Endothelial cell of umbilical vein (primary cell): ENCODE results near the gene FAM174B. TPM values are rescaled to one million over a fixed set of nuclear protein-coding genes. Genes with fewer than 3 reads are reported as not detected.

ENCODE experiments used
- BruUV-seq: library from RNA; stranded (reverse); fragments of 400-500 nt; replicated peaks from 2 replicates; lab custom pipeline; 2021; lab: Mats Ljungman, UMichigan
- CTCF ChIA-PET: fragments of 300-600, 350-600 bp; sonication (Branson Sonifier 250); formaldehyde crosslinking; loops from one replicate; lab custom pipeline; 2021; ENCODE audit warnings: antibody characterized with exemption, inconsistent platforms; lab: Charles Lee
- POLR2A ChIA-PET: fragments of 300-600, 350-600 bp; sonication (Branson Sonifier 250); formaldehyde crosslinking; loops from one replicate; lab custom pipeline; 2021; ENCODE audit warnings: antibody characterized with exemption, inconsistent platforms; lab: Charles Lee
- DNase-seq: peaks from one replicate; pipeline ENCODE4 v3.0.0-alpha.2; 2011; ENCODE audit warnings: low read depth, low spot score
- FAIRE-seq: peaks from 2 replicates; lab custom pipeline; 2011; peaks lifted over from hg19 to GRCh38; lab: Jason Lieb, UNC
- H2AFZ ChIP-seq: 2 replicates; pipeline ENCODE4 v1.6.0; 2012; ENCODE audit warnings: low read depth, low read length, control low read depth, inconsistent platforms
- H3K27ac ChIP-seq: 2 replicates; pipeline ENCODE4 v1.5.1; 2011; ENCODE audit warnings: low read depth, mild to moderate bottlenecking, control low read depth, low read length, moderate library complexity; ENCODE audit not compliant: insufficient read depth
- H3K27me3 ChIP-seq, 2 experiments: 2 replicates each; pipeline versions ENCODE4 v1.6.0 to v1.6.1; 2011; ENCODE audit warnings: low read length in 2 of 2, mixed read lengths in 1 of 2; ENCODE audit not compliant: control insufficient read depth in 2 of 2, insufficient read depth in 2 of 2
- H3K36me3 ChIP-seq, 2 experiments: 2 replicates in 1 of 2; 3 replicates in 1 of 2; pipeline ENCODE4 v1.5.1; 2011; ENCODE audit warnings: low read length in 2 of 2, mild to moderate bottlenecking in 1 of 2, moderate library complexity in 1 of 2; ENCODE audit not compliant: control insufficient read depth in 2 of 2, insufficient read depth in 2 of 2; ENCODE audit errors: extremely low read depth in 1 of 2
- H3K4me1 ChIP-seq: 3 replicates; pipeline ENCODE4 v1.5.1; 2011; ENCODE audit warnings: mild to moderate bottlenecking, low read length; ENCODE audit not compliant: control insufficient read depth, insufficient read depth; ENCODE audit errors: extremely low read depth
- H3K4me2 ChIP-seq: 2 replicates; pipeline ENCODE4 v1.6.1; 2011; ENCODE audit warnings: low read length, control low read depth, mixed read lengths; ENCODE audit not compliant: insufficient read depth
- H3K4me3 ChIP-seq, 3 experiments: fragments of 200-600 bp in 1 of 3; sonication (generic), shearing (Covaris generic) in 1 of 3; replicated peaks in 1 of 3; 2 replicates each; pipeline ENCODE4 v1.5.1; 2011 to 2016; ENCODE audit warnings: control low read depth in 3 of 3, low read length in 3 of 3, mild to moderate bottlenecking in 2 of 3, inconsistent platforms in 1 of 3, low read depth in 1 of 3, moderate library complexity in 1 of 3; ENCODE audit not compliant: insufficient read depth in 1 of 3
- H3K79me2 ChIP-seq: 2 replicates; pipeline ENCODE4 v1.6.0; 2012; ENCODE audit warnings: low read length, inconsistent platforms; ENCODE audit not compliant: control insufficient read depth, insufficient read depth
- H3K9ac ChIP-seq: replicated peaks from 2 replicates; pipeline ENCODE3; 2011; ENCODE audit warnings: low read length, control low read depth; ENCODE audit not compliant: insufficient read depth; ENCODE audit errors: extremely low read depth
- H3K9me1 ChIP-seq: replicated peaks from 3 replicates; pipeline ENCODE4 v1.6.0; 2011; ENCODE audit warnings: mild to moderate bottlenecking, low read length; ENCODE audit not compliant: control insufficient read depth, insufficient read depth; ENCODE audit errors: extremely low read depth
- H3K9me3 ChIP-seq: replicated peaks from 2 replicates; pipeline ENCODE4 v1.5.1; 2012; ENCODE audit warnings: low read length, inconsistent platforms; ENCODE audit not compliant: control insufficient read depth, insufficient read depth
- H4K20me1 ChIP-seq: replicated peaks from 2 replicates; pipeline ENCODE3; 2011; ENCODE audit warnings: mild to moderate bottlenecking, low read length; ENCODE audit not compliant: control insufficient read depth, insufficient read depth; ENCODE audit errors: extremely low read depth
- EZH2 ChIP-seq: IDR thresholded peaks from 2 replicates; pipeline ENCODE4 v1.6.1; 2012; ENCODE audit warnings: borderline replicate concordance, low read depth, mild to moderate bottlenecking, moderate library complexity, low read length, inconsistent platforms; ENCODE audit not compliant: severe bottlenecking
- FOS ChIP-seq: IDR thresholded peaks from 2 replicates; pipeline ENCODE4 v1.6.1; 2011; ENCODE audit warnings: mild to moderate bottlenecking, low read length, moderate library complexity, borderline replicate concordance; ENCODE audit not compliant: insufficient read depth
- GATA2 ChIP-seq: IDR thresholded peaks from 2 replicates; pipeline ENCODE4 v1.7.0; 2011; ENCODE audit warnings: low read depth, mild to moderate bottlenecking, moderate library complexity, mixed read lengths, low read length; ENCODE audit not compliant: insufficient read length, insufficient read depth
- JUN ChIP-seq: IDR thresholded peaks from 2 replicates; pipeline ENCODE4 v1.6.1; 2011; ENCODE audit warnings: borderline replicate concordance, low read depth; ENCODE audit not compliant: insufficient read length, insufficient read depth
- MYC ChIP-seq: IDR thresholded peaks from one replicate; pipeline ENCODE4 v1.6.1; 2011; ENCODE audit warnings: mild to moderate bottlenecking, low read depth, low read length
- POLR2A ChIP-seq: IDR thresholded peaks from 2 replicates; pipeline ENCODE4 v1.6.1; 2012; ENCODE audit warnings: low read depth, mild to moderate bottlenecking, control low read depth, low read length
- POLR2AphosphoS5 ChIP-seq: IDR thresholded peaks from 2 replicates; pipeline ENCODE4 v1.6.1; 2012; ENCODE audit warnings: low read depth, mild to moderate bottlenecking, control low read depth, low read length, moderate library complexity; ENCODE audit not compliant: insufficient read depth
- dilution Hi-C: fragments of 300-500 bp; cut with MboI; formaldehyde crosslinking; loops from one replicate; pipeline ENCODE4 v1.15.0; 2019; ENCODE audit warnings: low sequenced_read_pairs; ENCODE audit not compliant: extremely low pct_ligation_motif_present
- intact Hi-C: fragments of 100-400 bp; cut with micrococcal nuclease; formaldehyde crosslinking; loops from one replicate; pipeline ENCODE4 v1.10.0; 2022
- polyA plus RNA-seq, 4 experiments: library from polyadenylated mRNA; depleted of rRNA in 3 of 4; stranded (reverse) in 3 of 4; unstranded in 1 of 4; fragments of >200 nt; gene quantifications; 2 replicates each; pipeline versions ENCODE4 v1.2.1 to v1.2.3, GENCODE V29; 2011 to 2012; ENCODE audit warnings: missing spikeins in 1 of 4
- total RNA-seq: library from RNA; stranded (reverse); gene quantifications from 2 replicates; pipeline ENCODE4 v1.2.3, GENCODE V29; 2021
- TF ChIP-seq, protein P1 (sequence below): IDR thresholded peaks from 2 replicates; pipeline ENCODE4 v1.6.1; 2011; ENCODE audit not compliant: insufficient read depth, insufficient read length
- TF ChIP-seq, protein P2 (sequence below), 2 donors: IDR thresholded peaks; 1 replicate in 1 of 2; 2 replicates in 1 of 2; pipeline ENCODE4 v1.5.1; 2011; ENCODE audit warnings: low read length in 2 of 2, mild to moderate bottlenecking in 2 of 2, moderate library complexity in 2 of 2, control low read depth in 1 of 2, inconsistent platforms in 1 of 2, low read depth in 1 of 2; ENCODE audit not compliant: insufficient read depth in 1 of 2; ENCODE audit errors: extremely low read depth in 1 of 2

Gene FAM174B
- total and polyA plus RNA-seq, 2 donors (not counting 3 experiments of a cell fraction or from before 2014, with no cell fraction given) = 25.9 to 30.2 TPM

DNA sequence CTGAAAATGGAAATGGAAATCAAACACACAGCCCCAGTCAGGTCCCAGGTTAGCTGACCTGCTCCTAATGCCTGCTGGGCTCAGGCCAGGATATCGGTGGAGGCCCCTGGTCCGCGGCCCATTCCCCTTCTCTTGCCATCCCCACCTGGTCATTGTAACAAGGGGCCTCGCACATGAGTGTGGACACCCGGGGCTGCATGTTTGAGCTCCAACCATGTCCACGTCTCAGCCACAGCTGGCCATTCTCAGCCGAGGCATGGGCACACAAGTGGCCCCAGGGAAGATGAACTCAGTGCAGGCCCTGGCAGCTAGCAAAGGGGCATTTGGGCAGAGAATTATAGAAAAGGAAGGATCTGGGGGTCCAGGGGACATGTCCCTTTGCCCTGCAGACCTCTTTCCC, 41.7 kb downstream of the FAM174B start:
- no peak overlapping the region for H3K4me3 ChIP-seq
- H3K9me1 ChIP-seq = no peaks in the 10 kb centered on the region
- TF ChIP-seq, protein P1, sequence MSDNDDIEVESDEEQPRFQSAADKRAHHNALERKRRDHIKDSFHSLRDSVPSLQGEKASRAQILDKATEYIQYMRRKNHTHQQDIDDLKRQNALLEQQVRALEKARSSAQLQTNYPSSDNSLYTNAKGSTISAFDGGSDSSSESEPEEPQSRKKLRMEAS = no peak
- no peak for TF ChIP-seq GATA2
- TF ChIP-seq, protein P2, sequence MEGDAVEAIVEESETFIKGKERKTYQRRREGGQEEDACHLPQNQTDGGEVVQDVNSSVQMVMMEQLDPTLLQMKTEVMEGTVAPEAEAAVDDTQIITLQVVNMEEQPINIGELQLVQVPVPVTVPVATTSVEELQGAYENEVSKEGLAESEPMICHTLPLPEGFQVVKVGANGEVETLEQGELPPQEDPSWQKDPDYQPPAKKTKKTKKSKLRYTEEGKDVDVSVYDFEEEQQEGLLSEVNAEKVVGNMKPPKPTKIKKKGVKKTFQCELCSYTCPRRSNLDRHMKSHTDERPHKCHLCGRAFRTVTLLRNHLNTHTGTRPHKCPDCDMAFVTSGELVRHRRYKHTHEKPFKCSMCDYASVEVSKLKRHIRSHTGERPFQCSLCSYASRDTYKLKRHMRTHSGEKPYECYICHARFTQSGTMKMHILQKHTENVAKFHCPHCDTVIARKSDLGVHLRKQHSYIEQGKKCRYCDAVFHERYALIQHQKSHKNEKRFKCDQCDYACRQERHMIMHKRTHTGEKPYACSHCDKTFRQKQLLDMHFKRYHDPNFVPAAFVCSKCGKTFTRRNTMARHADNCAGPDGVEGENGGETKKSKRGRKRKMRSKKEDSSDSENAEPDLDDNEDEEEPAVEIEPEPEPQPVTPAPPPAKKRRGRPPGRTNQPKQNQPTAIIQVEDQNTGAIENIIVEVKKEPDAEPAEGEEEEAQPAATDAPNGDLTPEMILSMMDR (IDR thresholded peaks at IDR 0.05; ENCODE audit: extremely low read depth in 1 of 2, insufficient read depth in 1 of 2, low read depth in 1 of 2, low read length in 2 of 2) = no peak
- BruUV-seq = no TSS peak
- DNase-seq (no peak), FAIRE-seq (no peak)
- H3K36me3 ChIP-seq = no peaks in the 10 kb centered on the region
- CTCF ChIA-PET = no interaction called here
- POLR2A ChIA-PET = no interaction called here
- H3K79me2 ChIP-seq = peaks cover 2% of the 10 kb centered on the region
- H3K4me1 ChIP-seq = peaks cover 22% of the 10 kb centered on the region
- no peaks in the 10 kb centered on the region for H3K9me3 ChIP-seq
- H3K9ac ChIP-seq = no peak overlapping the region
- H3K27ac ChIP-seq = no peak overlapping the region
- intact Hi-C loops = loop anchor here (10.0 kb wide), 1 partner anchor 519 kb away; no protein-coding TSS in a partner anchor
- no peaks in the 10 kb centered on the region for H4K20me1 ChIP-seq
- dilution Hi-C loops = no loop called here
- H3K27me3 ChIP-seq = no peaks in the 10 kb centered on the region
- no peak overlapping the region for H3K4me2 ChIP-seq
- H2AFZ ChIP-seq = no peak overlapping the region

DNA sequence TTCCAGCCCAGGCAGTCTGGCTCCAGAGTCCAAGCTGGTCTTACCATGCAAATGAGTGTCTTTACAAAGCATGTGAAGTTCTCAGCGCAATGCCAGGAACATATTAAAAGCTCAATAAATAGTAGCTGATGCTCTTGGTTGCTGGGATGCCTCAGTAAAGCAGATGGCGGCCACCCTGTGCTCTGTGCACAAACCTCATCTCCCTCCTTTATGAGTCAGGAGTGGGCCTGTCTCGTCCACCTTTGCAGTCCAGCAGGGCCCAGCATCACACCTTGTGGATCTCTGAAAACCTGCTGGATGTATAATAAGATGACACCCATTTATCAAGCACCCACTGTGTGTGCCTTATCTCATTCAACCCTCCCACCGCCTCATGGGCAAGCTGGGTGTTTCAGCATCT, 42.7 kb downstream of the FAM174B start:
- DNase-seq = no peak
- Histone ChIP-seq H3K4me2 (no peak overlapping the region), H3K79me2 (peaks cover 2% of the 10 kb centered on the region), H3K4me3 (no peak overlapping the region), H3K4me1 (peaks cover 16% of the 10 kb centered on the region), H4K20me1 (no peaks in the 10 kb centered on the region), H3K27me3 (no peaks in the 10 kb centered on the region), H3K9me3 (no peaks in the 10 kb centered on the region), H3K36me3 (no peaks in the 10 kb centered on the region), H3K9ac (no peak overlapping the region), H3K9me1 (no peaks in the 10 kb centered on the region), H2AFZ (no peak overlapping the region), H3K27ac (no peak overlapping the region)
- ChIA-PET POLR2A (no interaction called here), CTCF (interaction anchor here (0.8 to 2.2 kb wide), 7 partner anchors 42 to 103 kb away, joined by 3 to 10 read pairs (median 5); partner anchors contain the start of gene FAM174B)
- TF ChIP-seq POLR2AphosphoS5 (no peak), POLR2A (no peak), JUN (no peak), MYC (no peak), GATA2 (no peak), EZH2 (no peak), FOS (no peak)
- TF ChIP-seq, protein P2 (IDR thresholded peaks at IDR 0.05; ENCODE audit: extremely low read depth in 1 of 2, insufficient read depth in 1 of 2, low read depth in 1 of 2, low read length in 2 of 2) = no peak
- TF ChIP-seq, protein P1 = no peak
- no TSS peak for BruUV-seq
- dilution Hi-C loops = no loop called here
- no peak for FAIRE-seq
- intact Hi-C loops = loop anchor here (1.0 to 10.0 kb wide), 2 partner anchors 101 to 518 kb away; no protein-coding TSS in a partner anchor
